CD4-positive, alpha-beta T cell treated with Interleukin-15 for 4 hours (primary cell): ENCODE data around the gene ODF2.
"Not testable (repeated sequence)": the region's sequence is repeated elsewhere in the genome, so short reads cannot be mapped to it uniquely, and the experiment has no call there.

ENCODE experiments used
- DNase-seq: peaks from one replicate; pipeline ENCODE4 v3.0.0-alpha.2; 2020; ENCODE audit warnings: low spot score

Gene ODF2

DNA sequence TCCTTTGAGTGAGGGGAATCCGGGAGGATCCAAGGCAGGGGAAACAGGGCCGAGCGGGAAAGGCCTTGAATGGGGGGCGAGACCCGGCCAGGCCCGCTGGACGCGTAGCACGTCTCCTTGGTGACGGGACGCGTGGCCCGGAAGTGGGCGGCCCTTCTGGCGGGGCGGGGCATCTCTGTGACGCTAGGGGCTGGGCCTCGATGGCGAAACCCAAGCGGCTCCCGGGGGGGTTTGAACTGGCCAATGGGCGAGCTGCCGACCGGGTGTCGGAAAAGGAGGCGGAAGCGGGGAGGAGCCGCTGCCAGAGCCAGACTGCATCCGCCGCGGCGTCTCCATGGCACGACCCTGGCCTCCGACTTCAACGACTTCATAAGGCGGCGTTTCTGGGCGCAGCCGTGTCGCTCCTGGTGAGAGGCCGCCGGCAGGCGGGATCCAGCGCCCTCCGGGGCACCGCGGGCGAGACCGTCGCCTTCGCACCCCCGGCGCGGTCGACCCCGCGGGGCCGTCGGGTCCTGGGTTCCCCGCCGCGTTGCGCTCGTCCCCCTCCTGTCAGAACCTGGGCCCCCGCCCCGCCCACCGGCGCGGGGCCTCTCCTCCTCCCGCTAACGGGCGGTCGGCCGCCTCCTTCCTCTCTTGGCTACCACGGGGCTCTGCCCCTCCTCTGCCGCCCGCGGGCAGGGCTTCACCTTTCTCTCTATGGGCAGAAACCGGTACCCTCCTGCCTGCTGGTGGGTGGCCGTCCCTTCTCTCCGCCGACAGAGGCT is at the start of gene ODF2:
Gene ODF2 (plus strand): TSS at position 158 of the 764 bp plus-strand sequence. CDS start 86 bp downstream, at position 244.
- peak; percentile 97 for DNase-seq

DNA sequence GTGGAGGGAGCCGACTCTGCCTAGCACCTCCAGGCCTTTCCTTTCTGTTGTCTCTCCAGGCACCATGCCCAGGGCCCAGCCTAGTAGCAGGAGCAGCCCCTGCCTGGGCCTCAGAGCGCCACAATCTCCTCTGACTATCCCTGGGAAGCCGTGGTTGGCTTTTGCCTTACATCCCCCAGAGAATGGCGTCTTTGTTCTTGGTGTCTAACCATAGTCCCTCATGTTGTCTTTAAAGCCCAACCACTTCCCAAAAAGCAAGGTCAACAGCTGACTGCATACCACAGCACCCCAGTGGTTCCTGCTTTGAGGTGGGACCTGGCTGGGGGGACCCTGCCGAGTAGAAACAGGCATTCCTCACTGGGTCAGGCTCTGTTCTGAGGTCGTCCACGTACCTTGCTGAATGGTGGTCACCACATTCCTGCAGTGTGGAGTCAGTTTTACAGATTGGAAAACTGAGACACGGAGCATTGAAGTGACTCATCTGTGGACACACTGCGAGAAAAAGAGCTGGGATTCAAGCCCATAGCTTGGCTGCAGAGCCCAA is 48.9 kb upstream of the ODF2 start:
- no peak for DNase-seq

DNA sequence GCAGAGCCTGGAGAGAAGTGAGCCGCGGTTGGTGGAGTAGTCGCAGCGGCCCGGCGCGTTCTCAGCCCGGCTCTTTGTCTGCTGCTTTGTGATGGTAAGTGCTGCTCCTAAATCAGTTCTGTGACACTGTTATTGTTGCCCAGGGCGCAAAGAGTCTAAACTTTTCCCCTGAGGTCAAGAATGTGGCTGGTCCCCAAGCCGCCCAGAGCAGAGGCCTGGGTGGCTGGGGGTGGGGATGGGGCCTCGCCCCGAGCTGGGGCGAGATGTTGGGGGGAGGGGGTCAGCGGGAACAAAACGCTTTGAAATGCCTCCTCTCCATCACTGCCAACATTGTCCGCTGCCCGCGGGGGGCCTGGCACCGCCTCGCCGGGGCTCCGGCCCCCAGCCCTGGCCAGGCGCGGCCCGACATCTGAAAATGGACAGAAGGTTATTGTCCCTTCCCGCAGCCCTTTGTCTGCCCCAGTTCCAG is 46.8 kb upstream of the ODF2 start:
- DNase-seq, result no peak

DNA sequence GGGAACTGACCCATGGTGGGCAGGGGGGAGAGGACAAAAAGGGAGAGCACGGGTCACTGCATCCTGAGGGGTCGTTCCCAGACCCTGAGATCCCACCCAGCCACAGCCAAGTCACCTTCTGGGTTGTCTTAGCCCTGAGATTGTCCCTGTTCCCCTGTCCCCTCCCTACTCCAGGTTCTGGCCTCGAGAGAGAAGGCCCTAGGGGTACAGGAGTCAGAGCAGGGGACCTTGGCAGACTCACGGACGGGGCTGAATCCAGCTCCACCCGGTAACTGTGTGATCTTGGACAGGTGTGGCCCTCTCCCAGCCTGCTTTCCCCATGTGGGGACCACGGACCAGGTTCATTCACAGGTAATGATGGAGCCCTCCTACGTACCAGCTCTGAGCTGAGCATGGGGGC is 46.4 kb upstream of the ODF2 start:
- no peak for DNase-seq

DNA sequence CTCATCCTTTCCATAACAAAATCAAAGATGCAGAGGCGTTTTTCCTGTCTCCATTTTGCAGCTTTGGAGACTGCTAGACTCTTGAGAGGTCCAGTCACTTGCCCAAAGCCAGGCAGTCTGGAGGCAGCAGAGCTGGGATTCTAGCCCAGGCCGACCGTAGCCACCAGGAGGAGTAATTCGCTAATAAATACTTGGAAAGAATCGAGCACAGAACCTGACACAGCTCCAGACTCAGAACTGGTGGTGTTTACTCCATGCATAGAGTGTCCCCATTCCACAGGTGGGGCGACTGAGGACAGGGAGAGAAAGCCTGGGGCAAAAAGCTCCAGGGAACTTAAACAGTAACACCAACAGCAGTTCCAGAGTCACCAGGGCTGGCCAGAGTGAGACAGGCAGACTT is 45.8 kb upstream of the ODF2 start:
- no peak for DNase-seq

DNA sequence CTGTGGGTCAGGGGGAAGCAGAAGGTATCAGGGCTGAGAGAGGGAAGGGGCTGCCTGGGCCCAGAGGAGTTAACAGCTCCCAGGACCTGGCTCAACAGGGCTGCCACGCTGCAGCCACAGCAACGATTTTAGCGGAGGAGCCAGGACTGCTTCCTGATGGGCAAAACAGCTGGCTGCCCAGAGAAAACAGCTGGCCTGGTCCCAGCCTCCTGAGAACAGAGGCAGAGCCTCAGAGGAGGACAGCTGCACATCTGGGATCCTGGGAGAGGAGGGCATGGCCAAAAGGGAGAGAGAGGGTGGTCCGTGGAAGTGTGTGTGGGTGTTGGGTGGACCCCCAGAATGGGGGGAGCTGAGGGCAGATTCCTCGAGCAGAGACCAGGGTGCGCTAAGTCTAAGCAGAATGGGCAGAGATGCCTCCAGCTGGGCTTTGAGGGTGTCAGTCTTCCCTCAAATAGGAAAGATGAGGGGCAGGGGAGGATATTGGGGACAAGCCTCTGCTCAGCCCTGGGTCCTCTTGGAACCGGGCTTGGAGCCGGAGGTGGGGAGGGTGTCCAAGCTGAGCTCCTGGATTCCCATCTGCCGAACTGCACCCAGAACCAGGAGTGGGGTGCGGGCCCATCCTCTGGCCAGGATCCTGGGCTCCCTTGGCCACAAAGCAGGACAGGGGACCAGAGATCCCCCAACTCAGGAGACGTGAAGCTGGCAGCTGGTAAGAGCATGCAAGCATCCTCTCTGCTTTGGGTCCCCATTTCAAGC is 44.3 kb upstream of the ODF2 start:
- DNase-seq, result no peak

DNA sequence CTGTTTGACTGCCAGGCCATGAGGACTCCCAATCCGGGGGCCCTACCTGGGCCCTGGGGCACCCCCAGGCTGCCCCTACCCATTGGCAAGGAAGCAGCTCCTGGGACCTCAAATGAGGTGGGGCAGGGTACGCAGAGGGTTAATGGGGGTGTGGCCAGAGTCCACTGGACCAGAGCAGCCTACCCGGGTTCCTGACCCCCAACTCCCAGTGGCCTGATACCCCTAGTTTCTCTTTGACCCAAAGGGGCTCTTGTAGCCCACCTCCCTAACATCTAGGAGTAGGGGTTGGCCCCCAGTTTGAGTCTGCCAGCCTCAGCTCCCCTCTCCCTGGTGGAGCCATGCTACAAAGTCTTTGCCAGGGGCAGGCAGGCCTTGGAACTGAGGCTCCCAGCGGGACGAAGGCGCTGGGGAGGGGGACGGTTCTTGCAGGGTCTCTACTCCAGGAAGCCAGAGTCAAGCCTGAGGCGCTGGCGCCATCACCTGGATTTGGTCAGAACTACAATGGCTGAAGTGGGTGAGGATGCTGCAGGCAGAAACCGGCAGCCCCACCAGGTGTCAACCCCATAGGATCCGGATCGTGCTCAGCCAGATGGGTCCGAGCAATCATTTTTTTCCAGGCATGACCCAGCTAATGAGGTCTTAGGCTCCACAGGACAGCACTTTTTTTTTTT is 43.6 kb upstream of the ODF2 start:
- DNase-seq, result peak; percentile 37

DNA sequence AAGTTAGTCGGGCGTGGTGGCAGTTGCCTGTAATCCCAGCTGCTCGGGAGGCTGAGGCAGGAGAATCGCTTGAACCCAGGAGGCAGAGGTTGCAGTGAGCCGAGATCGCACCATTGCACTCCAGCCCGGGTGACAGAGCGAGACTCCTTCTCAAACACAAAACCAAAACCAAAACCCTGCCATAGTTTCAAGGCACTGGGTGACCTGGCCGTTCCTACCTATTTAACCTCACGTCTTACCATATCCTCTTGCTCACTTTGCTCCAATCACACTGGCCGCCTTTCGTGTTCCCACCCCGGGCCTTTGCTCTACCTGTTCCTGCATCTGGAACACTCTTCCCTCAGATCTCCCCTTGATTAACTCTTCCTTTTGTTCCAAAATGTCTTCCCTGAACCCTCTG is 42.1 kb upstream of the ODF2 start:
- not testable (repeated sequence) for DNase-seq

DNA sequence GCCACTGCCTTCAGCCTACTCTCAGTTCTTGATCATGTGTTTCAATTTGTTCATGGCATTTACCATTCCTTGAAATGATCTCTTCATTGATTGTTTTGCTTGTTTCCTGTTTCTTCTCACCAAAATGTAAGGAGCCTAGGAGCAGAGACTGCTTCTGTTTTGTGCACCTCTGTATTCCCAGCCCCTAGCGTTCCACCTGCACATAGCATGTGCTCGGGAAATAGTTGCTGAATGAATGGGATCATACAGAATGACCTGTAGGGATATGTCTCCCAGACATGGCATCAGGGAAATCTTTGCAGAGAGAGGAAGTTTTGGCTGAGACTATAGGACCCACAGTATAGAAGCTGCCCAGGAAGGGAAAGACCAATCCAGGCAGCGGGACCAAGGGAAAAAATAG is 41.3 kb upstream of the ODF2 start:
- DNase-seq, result no peak

DNA sequence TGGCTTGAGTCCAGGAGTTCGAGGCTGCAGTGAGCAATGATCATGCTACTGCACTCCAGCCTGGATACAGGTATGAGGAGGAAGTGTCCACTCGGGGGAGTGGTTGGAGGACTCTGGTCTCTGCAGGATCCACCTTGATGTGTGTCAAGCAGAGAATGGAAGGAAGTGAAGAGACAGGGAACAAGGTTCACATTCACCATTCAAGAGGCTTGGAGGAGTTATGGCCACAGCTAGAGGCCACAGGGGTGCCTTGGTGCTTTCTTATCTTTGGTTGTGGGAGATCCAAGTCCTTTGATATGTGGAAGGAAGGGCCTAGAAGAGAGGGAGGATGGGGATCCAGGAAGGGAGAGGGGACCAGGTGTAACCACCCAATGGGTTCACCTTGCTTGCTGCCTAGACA is 40.5 kb upstream of the ODF2 start:
- no peak for DNase-seq

DNA sequence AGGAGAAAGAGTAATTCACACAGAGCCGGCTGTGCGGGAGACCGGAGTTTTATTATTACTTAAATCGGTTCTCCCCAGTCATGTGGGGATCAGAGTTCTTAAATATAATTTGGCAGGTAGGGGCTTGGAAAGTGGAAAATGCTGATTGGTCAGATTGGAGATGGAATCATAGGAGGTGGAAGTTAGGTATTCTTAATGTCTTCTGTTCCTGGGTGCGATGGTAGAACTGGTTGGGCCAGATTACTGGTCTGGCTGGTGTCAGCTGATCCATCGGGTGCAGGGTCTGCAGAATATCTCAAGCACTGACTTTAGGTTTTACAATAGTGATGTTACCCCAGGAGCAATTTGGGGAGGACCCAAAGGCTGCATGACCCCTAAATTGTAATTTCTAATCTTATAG is 39.8 kb upstream of the ODF2 start:
- no peak for DNase-seq

DNA sequence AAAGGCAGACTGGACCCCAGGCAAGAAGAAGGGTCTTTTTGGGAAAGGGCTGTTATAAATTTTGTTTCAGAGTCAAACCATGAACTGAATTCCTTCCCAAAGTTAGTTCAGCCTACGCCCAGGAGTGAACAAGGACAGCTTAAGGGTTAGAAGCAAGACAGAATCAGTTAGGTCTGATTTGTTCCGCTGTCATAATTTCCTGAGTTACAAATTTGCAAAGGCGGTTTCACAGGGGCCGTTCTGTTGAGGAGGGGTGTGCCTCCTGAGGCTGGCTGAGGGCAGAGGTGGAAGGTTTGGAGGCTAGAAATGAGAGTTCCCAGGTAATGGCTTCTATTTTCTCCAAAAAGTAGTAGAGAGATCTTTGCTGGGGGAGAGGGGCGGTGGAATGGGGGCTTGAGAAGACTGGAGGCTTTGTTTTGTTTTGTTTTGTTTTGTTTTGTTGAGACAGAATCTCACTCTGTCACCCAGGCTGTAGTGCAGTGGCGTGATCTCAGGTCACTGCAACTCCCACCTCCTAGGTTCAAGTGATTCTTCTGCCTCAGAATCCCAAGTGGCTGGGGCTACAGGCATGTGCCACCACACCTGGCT is 39.3 kb upstream of the ODF2 start:
- DNase-seq, result no peak

DNA sequence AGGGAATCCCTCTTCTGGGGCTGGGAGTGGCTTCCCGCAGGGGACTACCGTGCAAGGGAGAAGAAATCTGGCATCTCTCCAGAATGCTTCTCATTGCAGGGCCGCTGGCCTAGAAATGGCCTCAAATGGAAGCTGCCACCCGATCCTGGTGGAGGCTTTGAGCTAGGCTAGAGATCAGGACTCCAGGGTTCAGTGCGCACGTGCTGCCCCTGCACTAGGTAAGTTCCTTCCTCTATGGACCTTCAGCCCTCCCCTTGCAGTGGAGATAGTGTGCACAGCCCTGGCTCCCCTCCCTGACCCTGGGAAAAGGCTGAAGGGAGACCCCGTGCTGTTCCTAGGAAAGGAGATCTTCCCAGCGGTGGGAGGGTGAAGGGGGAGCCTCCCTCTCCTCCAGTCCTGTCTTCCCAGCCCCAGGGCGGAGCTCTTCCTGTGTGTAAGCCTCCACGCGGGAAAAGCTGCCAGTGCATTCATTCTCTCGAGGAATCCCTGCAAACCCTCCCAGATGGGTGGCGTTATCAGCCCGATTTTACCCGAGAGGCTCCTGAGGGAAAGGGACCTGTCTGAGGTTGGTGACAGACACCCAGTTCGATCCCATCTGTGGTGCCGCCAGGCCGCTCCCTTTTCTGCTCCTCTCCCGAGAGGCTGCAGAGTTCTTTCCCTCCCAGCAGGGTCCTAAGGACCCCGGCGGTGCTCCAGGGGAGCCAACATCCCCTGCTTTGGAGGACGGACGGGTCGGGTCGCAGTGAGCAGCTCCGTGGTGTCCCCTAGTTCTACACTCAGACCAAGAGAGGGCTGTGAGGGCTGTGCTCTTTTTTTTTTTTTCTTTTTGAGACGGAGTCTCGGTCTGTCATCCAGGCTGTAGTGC is 36.5 kb upstream of the ODF2 start:
- no peak for DNase-seq

DNA sequence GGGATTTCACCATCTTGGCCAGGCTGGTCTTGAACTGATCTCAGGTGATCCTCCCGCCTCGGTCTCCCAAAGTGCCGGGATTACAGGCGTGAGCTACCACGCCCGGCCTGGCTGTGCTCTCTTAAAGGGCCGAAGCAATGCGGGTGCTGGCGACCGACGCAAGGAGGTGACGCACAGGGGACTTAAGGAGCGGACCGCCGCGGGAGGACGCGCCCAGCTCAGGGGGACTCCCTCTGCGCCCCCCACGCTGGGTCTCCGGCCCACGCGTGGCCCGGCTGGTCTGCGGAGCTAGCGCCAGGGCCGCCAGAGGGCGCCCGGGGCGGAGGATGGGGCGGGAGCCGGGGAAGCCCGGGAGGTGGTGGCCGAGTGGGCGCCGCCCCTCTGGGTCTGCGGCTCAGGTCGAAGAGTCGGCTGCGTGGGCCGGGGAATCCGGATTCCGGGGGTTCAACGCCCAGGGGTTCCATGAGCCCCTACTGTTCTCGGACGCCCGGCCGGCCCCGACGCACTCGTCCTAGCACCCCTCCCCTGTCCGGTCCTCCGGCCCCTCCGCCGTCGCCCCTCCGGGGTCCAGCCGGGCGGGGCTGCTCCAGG is 35.7 kb upstream of the ODF2 start:
- peak; percentile 60 for DNase-seq

DNA sequence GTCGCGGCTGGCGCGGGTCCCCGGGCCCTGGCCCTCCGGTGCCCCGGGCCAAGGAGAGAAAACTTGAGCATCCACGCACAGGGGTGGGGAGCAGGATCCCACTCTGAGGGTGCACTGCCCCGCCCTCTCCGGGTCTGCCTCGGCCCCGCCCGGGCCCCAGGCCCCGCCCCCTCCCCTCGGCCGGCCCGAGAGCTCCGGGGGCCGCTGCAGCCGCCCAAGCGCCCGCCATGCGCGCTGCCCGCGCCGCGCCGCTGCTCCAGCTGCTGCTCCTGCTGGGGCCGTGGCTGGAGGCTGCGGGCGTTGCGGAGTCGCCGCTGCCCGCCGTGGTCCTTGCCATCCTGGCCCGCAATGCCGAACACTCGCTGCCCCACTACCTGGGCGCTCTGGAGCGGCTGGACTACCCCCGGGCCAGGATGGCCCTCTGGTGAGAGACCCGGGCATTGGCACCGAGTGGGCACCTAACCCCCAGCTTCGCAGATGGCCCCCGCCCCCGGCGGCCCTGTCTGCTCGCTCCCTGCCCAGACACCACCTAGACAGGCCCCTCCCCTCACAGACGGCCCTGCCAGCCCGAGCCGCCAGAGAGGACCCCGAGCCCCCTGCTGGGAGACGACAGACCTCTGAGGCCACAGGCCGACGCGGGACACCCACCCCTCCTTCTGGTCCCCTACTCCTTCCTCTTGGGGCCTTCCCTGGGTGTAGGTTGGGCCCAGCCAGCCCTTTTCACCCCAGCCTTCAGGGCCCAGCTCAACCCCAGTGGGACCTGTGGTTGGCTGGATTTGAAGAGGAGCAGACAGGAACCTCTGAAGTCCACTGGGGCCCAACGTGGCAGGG is 34.9 kb upstream of the ODF2 start, which contains the start of gene CERCAM:
Gene CERCAM (plus strand): TSS at position 207 of the 831 bp plus-strand sequence. CDS start 21 bp downstream, at position 228.
- DNase-seq, result peak; percentile 21

DNA sequence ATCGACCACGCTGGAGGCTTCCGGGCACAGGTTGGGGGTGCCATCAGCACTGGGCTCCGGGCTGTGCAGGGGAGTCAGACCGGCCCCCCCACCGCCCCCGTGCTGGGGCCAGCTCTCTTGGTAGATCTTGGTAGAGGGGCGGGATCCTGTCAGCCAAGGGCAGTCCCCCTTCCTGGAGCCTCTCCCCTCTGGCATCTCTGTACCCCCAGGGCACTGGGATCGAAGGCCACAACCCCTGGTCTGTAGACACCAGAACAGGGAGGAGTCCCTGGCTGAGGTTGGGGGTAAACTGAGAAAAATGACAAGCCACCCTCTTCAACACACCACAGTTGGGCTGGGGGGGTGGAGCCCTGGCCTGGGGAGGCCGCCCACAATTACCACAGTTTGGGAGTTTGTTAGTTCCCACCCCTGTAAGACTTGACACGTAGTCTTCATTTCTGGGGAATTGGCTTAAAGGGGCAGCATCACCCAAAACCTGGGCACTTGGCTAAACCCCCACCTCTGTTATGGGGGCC is 34.3 kb upstream of the ODF2 start:
- DNase-seq, result no peak

DNA sequence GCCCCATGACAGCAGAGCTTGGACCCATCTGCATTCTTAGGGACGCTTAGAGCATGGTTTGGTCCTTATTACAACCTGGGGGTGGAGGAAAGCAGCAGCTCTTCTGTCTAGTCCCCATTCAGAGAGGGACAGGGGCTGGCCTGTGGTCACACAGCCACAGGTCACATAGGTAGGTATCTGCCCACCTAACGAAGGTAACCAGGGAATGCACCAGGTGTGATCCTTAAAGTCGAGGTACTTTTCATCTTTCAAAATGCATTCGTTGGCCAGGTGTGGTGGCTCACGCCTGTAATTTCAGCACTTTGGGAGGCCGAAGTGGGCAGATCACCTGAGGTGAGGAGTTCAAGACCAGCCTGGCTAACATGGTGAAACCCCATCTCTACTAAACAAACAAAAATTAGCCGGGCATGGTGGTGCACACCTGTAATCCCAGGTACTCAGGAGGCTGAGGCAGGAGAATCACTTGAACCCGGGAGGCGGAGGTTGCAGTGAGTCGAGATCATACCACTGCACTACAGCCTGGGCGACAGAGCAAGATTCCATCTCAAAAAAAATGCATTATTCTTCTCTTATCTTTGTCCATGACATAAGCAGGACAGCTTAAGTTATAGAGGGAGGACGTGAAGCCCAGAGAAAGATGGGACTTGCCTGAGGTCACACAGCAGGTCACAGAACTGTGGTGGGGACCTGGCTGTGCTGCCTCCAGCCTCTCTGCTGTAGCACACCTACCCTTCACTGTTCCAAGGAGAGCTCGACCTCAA is 33.6 kb upstream of the ODF2 start:
- not testable (repeated sequence) for DNase-seq

DNA sequence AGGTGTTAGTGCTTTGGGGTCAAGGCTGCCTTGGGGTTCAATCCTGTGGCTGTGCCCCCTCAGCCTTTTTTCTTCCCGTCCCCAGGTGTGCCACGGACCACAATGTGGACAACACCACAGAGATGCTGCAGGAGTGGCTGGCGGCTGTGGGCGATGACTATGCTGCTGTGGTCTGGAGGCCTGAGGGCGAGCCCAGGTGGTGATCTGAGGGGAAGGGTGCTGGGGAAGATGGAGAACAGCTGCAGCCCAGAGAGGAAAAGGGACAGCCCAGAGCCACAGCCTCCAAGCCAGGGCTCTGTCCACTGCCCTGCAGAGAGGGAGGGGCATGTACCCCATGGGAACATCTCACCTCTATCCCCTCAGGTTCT is 33.0 kb upstream of the ODF2 start:
- no peak for DNase-seq

DNA sequence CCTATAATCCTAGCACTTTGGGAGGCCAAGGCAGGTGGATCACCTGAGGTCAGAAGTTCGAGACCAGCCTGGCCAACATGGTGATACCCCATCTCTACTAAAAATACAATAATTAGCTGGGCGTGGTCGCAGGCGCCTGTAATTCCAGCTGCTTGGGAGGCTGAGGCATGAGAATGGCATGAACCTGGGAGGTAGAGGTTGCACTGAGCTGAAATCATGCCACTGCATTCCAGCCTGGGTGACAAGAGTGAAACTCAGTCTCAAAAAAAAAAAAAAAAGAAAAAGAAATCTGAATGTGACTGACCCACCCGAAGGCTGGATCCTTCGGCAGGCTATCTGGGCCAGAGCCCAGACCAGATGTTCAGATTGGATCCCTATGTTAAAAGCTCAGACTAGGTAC is 32.5 kb upstream of the ODF2 start:
- not testable (repeated sequence) for DNase-seq
